GM21367 (cell line): ENCODE data around the gene GTPBP2.
"Not testable (repeated sequence)": the region's sequence is repeated elsewhere in the genome, so short reads cannot be mapped to it uniquely, and the experiment has no call there.

Source experiments
- ATAC-seq: cut with Tn5 transposase; IDR thresholded peaks from one replicate; pipeline ENCODE4 v1.9.1; 2021; ENCODE audit not compliant: unreplicated experiment

The GTPBP2 gene

GRCh38 chr6:43629104-43629504 lies at the start of gene GTPBP2:
Gene GTPBP2, minus strand, starts transcription at chr6:43629264. Its CDS starts 102 bp downstream, at chr6:43629162.
- peak; percentile 72 for ATAC-seq

- no peak for ATAC-seq
These were observed 49.3 kb upstream of the GTPBP2 start for GRCh38 chr6:43678341-43678740.

GRCh38 chr6:43677759-43678158 lies 48.7 kb upstream of the GTPBP2 start:
- ATAC-seq: no peak

- no peak for ATAC-seq
These were observed 48.0 kb upstream of the GTPBP2 start for GRCh38 chr6:43676962-43677606.

GRCh38 chr6:43674921-43675320 lies 45.9 kb upstream of the GTPBP2 start:
- no peak for ATAC-seq

- no peak for ATAC-seq
These were observed 45.2 kb upstream of the GTPBP2 start for GRCh38 chr6:43674291-43674690.

- ATAC-seq: no peak
These were observed 44.5 kb upstream of the GTPBP2 start for GRCh38 chr6:43673444-43674084.

- ATAC-seq: no peak
These were observed 43.0 kb upstream of the GTPBP2 start for GRCh38 chr6:43671801-43672690.

GRCh38 chr6:43671011-43671800 lies 42.1 kb upstream of the GTPBP2 start:
- ATAC-seq: no peak

- ATAC-seq: no peak
These were observed 41.5 kb upstream of the GTPBP2 start for GRCh38 chr6:43670623-43670986.

- ATAC-seq: no peak
These were observed 41.0 kb upstream of the GTPBP2 start for GRCh38 chr6:43669922-43670622.

- ATAC-seq: no peak
These were observed 40.2 kb upstream of the GTPBP2 start for GRCh38 chr6:43669050-43669921.

GRCh38 chr6:43668151-43669028 lies 39.3 kb upstream of the GTPBP2 start:
- peak; percentile 47 for ATAC-seq

- ATAC-seq: no peak
These were observed 38.4 kb upstream of the GTPBP2 start for GRCh38 chr6:43667245-43668150.

GRCh38 chr6:43666196-43666920 lies 37.3 kb upstream of the GTPBP2 start:
- ATAC-seq: no peak

- ATAC-seq: no peak
These were observed 36.3 kb upstream of the GTPBP2 start for GRCh38 chr6:43665376-43665775.

- not testable (repeated sequence) for ATAC-seq
These were observed 33.9 kb upstream of the GTPBP2 start for GRCh38 chr6:43662948-43663347.
